GM06990 (cell line): ENCODE results near the gene TOR4A.

ENCODE experiments used
- DNase-seq: peaks from one replicate; pipeline ENCODE4 v3.0.0-alpha.2; 2011; ENCODE audit not compliant: insufficient read length; ENCODE audit errors: extremely low read depth
- H3K27me3 ChIP-seq: replicated peaks from 2 replicates; pipeline ENCODE4 v1.6.0; 2011; ENCODE audit warnings: low read length; ENCODE audit not compliant: control insufficient read depth, insufficient read depth
- H3K36me3 ChIP-seq: 2 replicates; pipeline ENCODE4 v1.5.1; 2011; ENCODE audit warnings: low read length; ENCODE audit not compliant: control insufficient read depth, insufficient read depth
- H3K4me3 ChIP-seq: replicated peaks from 2 replicates; pipeline ENCODE4 v1.5.1; 2011; ENCODE audit warnings: low read depth, mild to moderate bottlenecking, control low read depth, low read length
- TF ChIP-seq, protein P1 (sequence below): IDR thresholded peaks from 2 replicates; pipeline ENCODE4 v1.5.1; 2011; ENCODE audit warnings: low read length, control low read depth, mild to moderate bottlenecking, inconsistent platforms; ENCODE audit not compliant: insufficient read depth, poor library complexity, severe bottlenecking

The TOR4A gene

DNA sequence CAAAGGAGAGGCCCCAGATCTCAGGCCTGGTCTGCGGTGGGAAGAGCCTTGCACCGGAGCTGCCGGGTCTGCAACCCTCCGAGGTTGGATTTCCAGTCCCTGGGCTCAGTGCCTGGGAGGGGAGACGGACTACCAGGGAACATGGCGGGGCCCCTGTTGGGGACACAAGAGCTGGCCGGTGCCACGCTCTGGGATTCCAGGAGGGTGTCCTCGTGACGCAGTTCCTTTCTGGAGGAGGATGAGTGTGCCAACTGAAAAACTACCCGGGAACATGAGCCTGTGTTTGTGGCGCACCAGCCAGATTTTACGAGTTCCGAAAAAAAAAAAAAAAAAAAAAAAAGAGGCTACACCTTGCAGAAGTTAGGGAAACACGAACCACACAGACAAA lies 15.6 kb downstream of the TOR4A start:
- TF ChIP-seq, protein P1, sequence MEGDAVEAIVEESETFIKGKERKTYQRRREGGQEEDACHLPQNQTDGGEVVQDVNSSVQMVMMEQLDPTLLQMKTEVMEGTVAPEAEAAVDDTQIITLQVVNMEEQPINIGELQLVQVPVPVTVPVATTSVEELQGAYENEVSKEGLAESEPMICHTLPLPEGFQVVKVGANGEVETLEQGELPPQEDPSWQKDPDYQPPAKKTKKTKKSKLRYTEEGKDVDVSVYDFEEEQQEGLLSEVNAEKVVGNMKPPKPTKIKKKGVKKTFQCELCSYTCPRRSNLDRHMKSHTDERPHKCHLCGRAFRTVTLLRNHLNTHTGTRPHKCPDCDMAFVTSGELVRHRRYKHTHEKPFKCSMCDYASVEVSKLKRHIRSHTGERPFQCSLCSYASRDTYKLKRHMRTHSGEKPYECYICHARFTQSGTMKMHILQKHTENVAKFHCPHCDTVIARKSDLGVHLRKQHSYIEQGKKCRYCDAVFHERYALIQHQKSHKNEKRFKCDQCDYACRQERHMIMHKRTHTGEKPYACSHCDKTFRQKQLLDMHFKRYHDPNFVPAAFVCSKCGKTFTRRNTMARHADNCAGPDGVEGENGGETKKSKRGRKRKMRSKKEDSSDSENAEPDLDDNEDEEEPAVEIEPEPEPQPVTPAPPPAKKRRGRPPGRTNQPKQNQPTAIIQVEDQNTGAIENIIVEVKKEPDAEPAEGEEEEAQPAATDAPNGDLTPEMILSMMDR, result no peak
- DNase-seq, result no peak
- no peaks in the 10 kb centered on the region for H3K36me3 ChIP-seq
- H3K4me3 ChIP-seq, result no peak overlapping the region
- no peaks in the 10 kb centered on the region; the same call in 1 of the 2 replicates for H3K27me3 ChIP-seq

DNA sequence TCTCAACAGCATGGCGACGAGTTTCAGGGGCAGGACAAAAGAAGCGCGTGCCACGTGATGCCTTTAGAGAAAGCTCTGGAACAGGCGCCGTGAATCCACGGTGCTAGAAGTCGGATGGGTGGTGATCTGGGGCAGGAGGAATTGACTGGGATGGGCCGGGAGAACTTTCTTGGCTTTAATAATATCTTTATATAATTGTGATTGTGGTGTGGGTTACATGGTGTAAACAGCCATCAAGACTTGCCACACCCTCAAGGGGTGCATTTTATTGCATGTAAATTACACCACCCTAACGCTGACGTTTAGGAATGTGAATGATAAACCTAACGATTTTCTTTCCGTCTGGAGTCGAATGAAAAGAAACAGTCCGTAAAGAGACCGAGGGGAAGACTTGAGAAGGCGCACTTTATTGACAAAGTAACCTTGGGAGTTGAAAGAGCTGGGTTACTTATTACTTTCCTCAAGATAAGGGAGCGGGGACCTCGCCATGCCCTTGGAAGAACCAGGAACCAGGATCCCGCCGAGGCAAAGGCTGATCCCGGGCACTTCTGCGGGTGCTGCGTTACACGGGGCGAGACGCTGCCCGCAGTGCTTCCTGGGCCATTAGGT lies 16.1 kb downstream of the TOR4A start:
- Histone ChIP-seq H3K27me3 (no peaks in the 10 kb centered on the region; the same call in 1 of the 2 replicates), H3K4me3 (no peak overlapping the region), H3K36me3 (no peaks in the 10 kb centered on the region)
- TF ChIP-seq, protein P1, result no peak
- no peak for DNase-seq

DNA sequence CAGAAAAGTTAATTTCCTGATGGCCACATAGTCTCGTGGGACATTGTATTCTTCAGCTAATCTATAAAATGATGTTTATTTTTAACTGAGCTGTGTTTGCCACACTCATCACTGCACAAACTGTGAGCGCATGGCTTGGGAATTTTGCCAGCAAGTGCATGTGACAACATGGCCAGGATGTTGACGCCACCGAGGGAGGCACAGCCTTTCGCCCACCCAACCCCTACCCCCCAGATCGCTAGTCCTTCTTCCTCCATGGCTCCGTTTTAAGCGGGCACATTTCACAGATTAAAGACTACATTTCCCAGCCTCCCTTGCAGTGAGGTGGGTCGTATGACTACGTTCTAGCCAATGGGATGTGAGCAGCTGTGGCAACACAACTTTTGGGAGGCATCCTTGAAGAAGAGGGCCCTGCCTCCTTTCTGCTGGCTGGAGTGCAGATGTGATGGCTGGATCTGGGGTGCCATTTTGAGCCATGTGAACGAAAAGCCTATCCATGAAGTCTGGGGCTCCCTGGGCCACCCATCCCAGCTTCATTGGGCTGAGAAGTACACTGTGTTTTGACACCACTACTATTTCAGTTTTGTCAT lies 16.7 kb downstream of the TOR4A start:
- H3K27me3 ChIP-seq, result no peaks in the 10 kb centered on the region; the same call in 1 of the 2 replicates
- H3K36me3 ChIP-seq, result no peaks in the 10 kb centered on the region
- no peak overlapping the region for H3K4me3 ChIP-seq
- DNase-seq, result no peak
- TF ChIP-seq, protein P1, result no peak

DNA sequence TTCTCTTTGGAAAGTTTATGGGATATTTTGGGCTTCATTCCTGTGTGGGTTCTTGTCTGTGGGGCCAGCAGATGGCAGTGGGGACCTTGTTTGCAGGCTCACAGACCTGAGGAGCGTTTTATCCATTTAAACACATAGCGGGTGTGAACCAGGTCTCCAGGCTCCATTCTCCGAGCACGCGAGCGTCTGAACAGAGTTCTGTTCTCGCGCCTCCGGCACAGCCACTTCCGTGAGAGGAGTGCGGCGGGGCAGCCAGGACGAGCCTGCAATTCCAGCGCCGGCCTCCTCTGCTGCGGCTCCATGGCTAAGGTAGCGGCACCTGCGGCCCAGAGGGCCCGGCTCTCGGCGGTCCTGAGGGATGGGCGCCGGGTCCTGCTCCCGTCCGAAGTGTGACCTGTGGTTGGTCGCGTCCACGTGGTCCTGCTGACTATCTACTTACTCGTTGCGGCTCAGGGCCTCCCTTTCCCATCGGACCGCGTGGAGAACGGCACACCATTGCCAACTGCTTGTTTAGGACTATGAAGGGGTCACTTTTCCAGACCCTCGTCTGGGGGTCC lies 17.2 kb downstream of the TOR4A start:
- Histone ChIP-seq H3K4me3 (peak overlapping the region; percentile 32; the same call in 1 of the 2 replicates), H3K36me3 (no peaks in the 10 kb centered on the region), H3K27me3 (no peaks in the 10 kb centered on the region; the same call in 1 of the 2 replicates)
- TF ChIP-seq, protein P1, result peak; percentile 43
- DNase-seq, result no peak

DNA sequence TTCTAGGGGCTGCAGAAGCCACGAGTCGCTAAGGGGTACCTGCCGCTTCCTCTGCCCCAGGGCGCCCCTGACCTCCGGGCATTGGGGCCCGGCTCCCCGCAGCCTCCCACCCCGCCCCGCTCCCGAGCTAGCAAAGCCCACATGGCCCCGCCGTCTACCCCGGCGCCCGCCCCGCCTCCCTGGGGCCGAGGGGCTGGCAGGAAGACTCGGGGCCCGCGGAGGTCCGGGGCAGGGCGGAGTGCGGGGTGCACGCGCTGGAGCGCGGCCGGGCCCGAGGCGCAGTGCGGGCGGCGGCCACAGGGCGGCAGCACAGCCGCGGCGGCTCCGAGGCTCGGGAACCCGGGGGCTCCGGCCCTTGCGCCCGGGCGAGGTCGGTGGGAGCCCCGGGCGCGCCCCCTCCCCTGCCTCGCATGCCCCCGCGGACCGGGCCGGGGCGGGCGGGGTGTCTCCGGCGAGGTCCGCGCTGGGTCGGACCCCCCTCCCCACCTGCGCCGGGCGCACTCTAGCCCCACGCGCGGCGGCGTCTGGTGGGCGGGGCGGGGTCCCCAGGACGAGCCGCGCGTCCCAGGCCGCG lies 17.8 kb downstream of the TOR4A start:
- TF ChIP-seq, protein P1, result no peak
- H3K4me3 ChIP-seq, result peak overlapping the region; percentile 33
- DNase-seq, result peak; percentile 65
- no peaks in the 10 kb centered on the region for H3K36me3 ChIP-seq
- no peaks in the 10 kb centered on the region; the same call in 1 of the 2 replicates for H3K27me3 ChIP-seq
